ENCODE results near the gene DOCK1. TPM values are rescaled to one million over a fixed set of nuclear protein-coding genes. Genes with fewer than 3 reads are reported as not detected.

The DOCK1 gene
- total RNA-seq, 2 experiments from 2014 or later, result 0.13 TPM; not detected in 1

GRCh38 chr10:127036987-127037386, 131.8 kb downstream of the DOCK1 start:
- ChIA-PET POLR2A (no interaction called here), CTCF (no interaction called here)
- Mint-ChIP-seq H3K27me3 (no peaks in the 10 kb centered on the region), H3K9me3 (peaks cover 9% of the 10 kb centered on the region), H3K27ac (no peak overlapping the region), H3K36me3 (ENCODE audit: low read depth) (no peaks in the 10 kb centered on the region), H3K4me1 (no peaks in the 10 kb centered on the region), H3K4me3 (no peak overlapping the region)
- DNase-seq, result no peak

- POLR2A ChIA-PET, result no interaction called here
- no peak for DNase-seq
- H3K36me3 Mint-ChIP-seq (ENCODE audit: low read depth), result no peaks in the 10 kb centered on the region
- no peaks in the 10 kb centered on the region for H3K27me3 Mint-ChIP-seq
- peaks cover 8% of the 10 kb centered on the region for H3K9me3 Mint-ChIP-seq
- CTCF ChIA-PET, result no interaction called here
- H3K4me1 Mint-ChIP-seq, result no peaks in the 10 kb centered on the region
- no peak overlapping the region for H3K27ac Mint-ChIP-seq
- no peak overlapping the region for H3K4me3 Mint-ChIP-seq
Observed at GRCh38 chr10:127039435-127039834, 134.2 kb downstream of the DOCK1 start.

GRCh38 chr10:127040756-127041155, 135.5 kb downstream of the DOCK1 start:
- Mint-ChIP-seq H3K27me3 (no peaks in the 10 kb centered on the region), H3K9me3 (peaks cover 8% of the 10 kb centered on the region), H3K4me3 (no peak overlapping the region), H3K27ac (no peak overlapping the region), H3K36me3 (ENCODE audit: low read depth) (no peaks in the 10 kb centered on the region), H3K4me1 (no peaks in the 10 kb centered on the region)
- ChIA-PET POLR2A (no interaction called here), CTCF (no interaction called here)
- DNase-seq, result no peak

GRCh38 chr10:127041552-127041951, 136.3 kb downstream of the DOCK1 start:
- ChIA-PET CTCF (no interaction called here), POLR2A (no interaction called here)
- H3K27ac Mint-ChIP-seq, result no peak overlapping the region

GRCh38 chr10:127043301-127043700, 138.1 kb downstream of the DOCK1 start:
- H3K27ac Mint-ChIP-seq, result no peak overlapping the region
- no peak overlapping the region for H3K4me3 Mint-ChIP-seq
- CTCF ChIA-PET, result no interaction called here
- peaks cover 8% of the 10 kb centered on the region for H3K9me3 Mint-ChIP-seq
- no peaks in the 10 kb centered on the region for H3K27me3 Mint-ChIP-seq
- POLR2A ChIA-PET, result no interaction called here
- no peaks in the 10 kb centered on the region for H3K36me3 Mint-ChIP-seq (ENCODE audit: low read depth)
- no peak for DNase-seq
- no peaks in the 10 kb centered on the region for H3K4me1 Mint-ChIP-seq

More at GRCh38 chr10:127041552-127041951, 136.3 kb downstream of the DOCK1 start:
- no peak for DNase-seq
- no peaks in the 10 kb centered on the region for H3K4me1 Mint-ChIP-seq
- no peaks in the 10 kb centered on the region for H3K27me3 Mint-ChIP-seq
- H3K9me3 Mint-ChIP-seq, result peaks cover 8% of the 10 kb centered on the region
- H3K4me3 Mint-ChIP-seq, result no peak overlapping the region
- no peaks in the 10 kb centered on the region for H3K36me3 Mint-ChIP-seq (ENCODE audit: low read depth)

GRCh38 chr10:127044186-127044585, 139.0 kb downstream of the DOCK1 start:
- ChIA-PET POLR2A (no interaction called here), CTCF (no interaction called here)
- no peak for DNase-seq
- Mint-ChIP-seq H3K4me3 (no peak overlapping the region), H3K27me3 (no peaks in the 10 kb centered on the region), H3K36me3 (ENCODE audit: low read depth) (no peaks in the 10 kb centered on the region), H3K9me3 (peaks cover 8% of the 10 kb centered on the region), H3K4me1 (no peaks in the 10 kb centered on the region), H3K27ac (no peak overlapping the region)

GRCh38 chr10:127046975-127047877, 142.0 kb downstream of the DOCK1 start:
- H3K4me3 Mint-ChIP-seq, result no peak overlapping the region
- no peak overlapping the region for H3K27ac Mint-ChIP-seq
- no peaks in the 10 kb centered on the region for H3K36me3 Mint-ChIP-seq (ENCODE audit: low read depth)

GRCh38 chr10:127047878-127048238, 142.6 kb downstream of the DOCK1 start:
- no peak for DNase-seq
- Mint-ChIP-seq H3K4me3 (no peak overlapping the region), H3K9me3 (peaks cover 5% of the 10 kb centered on the region), H3K27ac (no peak overlapping the region), H3K4me1 (no peaks in the 10 kb centered on the region), H3K36me3 (ENCODE audit: low read depth) (no peaks in the 10 kb centered on the region), H3K27me3 (no peaks in the 10 kb centered on the region)
- CTCF ChIA-PET, result no interaction called here
- POLR2A ChIA-PET, result no interaction called here

More at GRCh38 chr10:127046975-127047877, 142.0 kb downstream of the DOCK1 start:
- no peak for DNase-seq
- ChIA-PET POLR2A (no interaction called here), CTCF (no interaction called here)
- Mint-ChIP-seq H3K9me3 (peaks cover 5% of the 10 kb centered on the region), H3K4me1 (no peaks in the 10 kb centered on the region), H3K27me3 (no peaks in the 10 kb centered on the region)

- H3K27ac Mint-ChIP-seq, result no peak overlapping the region
- no peak for DNase-seq
- H3K9me3 Mint-ChIP-seq, result peaks cover 5% of the 10 kb centered on the region
- H3K36me3 Mint-ChIP-seq (ENCODE audit: low read depth), result no peaks in the 10 kb centered on the region
- no peaks in the 10 kb centered on the region for H3K27me3 Mint-ChIP-seq
- no peak overlapping the region for H3K4me3 Mint-ChIP-seq
- CTCF ChIA-PET, result no interaction called here
- POLR2A ChIA-PET, result no interaction called here
- H3K4me1 Mint-ChIP-seq, result no peaks in the 10 kb centered on the region
Observed at GRCh38 chr10:127048630-127049029, 143.4 kb downstream of the DOCK1 start.

GRCh38 chr10:127052001-127052400, 146.8 kb downstream of the DOCK1 start:
- no peak overlapping the region for H3K27ac Mint-ChIP-seq
- ChIA-PET CTCF (no interaction called here), POLR2A (no interaction called here)
- no peak for DNase-seq
- H3K9me3 Mint-ChIP-seq, result peaks cover 1% of the 10 kb centered on the region
- no peaks in the 10 kb centered on the region for H3K4me1 Mint-ChIP-seq
- H3K4me3 Mint-ChIP-seq, result no peak overlapping the region
- H3K27me3 Mint-ChIP-seq, result no peaks in the 10 kb centered on the region
- H3K36me3 Mint-ChIP-seq (ENCODE audit: low read depth), result no peaks in the 10 kb centered on the region

- CTCF ChIA-PET, result no interaction called here
- Mint-ChIP-seq H3K4me1 (no peaks in the 10 kb centered on the region), H3K27ac (no peak overlapping the region), H3K36me3 (ENCODE audit: low read depth) (no peaks in the 10 kb centered on the region), H3K27me3 (no peaks in the 10 kb centered on the region), H3K4me3 (no peak overlapping the region), H3K9me3 (peaks cover 6% of the 10 kb centered on the region)
- no peak for DNase-seq
- POLR2A ChIA-PET, result no interaction called here
Observed at GRCh38 chr10:127055263-127055662, 150.0 kb downstream of the DOCK1 start.

GRCh38 chr10:127059314-127059713, 154.1 kb downstream of the DOCK1 start:
- H3K4me1 Mint-ChIP-seq, result no peaks in the 10 kb centered on the region
- H3K9me3 Mint-ChIP-seq, result peaks cover 7% of the 10 kb centered on the region
- H3K4me3 Mint-ChIP-seq, result no peak overlapping the region
- CTCF ChIA-PET, result no interaction called here
- no peaks in the 10 kb centered on the region for H3K36me3 Mint-ChIP-seq (ENCODE audit: low read depth)
- H3K27ac Mint-ChIP-seq, result no peak overlapping the region
- POLR2A ChIA-PET, result no interaction called here
- no peak for DNase-seq
- no peaks in the 10 kb centered on the region for H3K27me3 Mint-ChIP-seq

- H3K9me3 Mint-ChIP-seq, result peaks cover 11% of the 10 kb centered on the region
- ChIA-PET POLR2A (no interaction called here), CTCF (no interaction called here)
- no peaks in the 10 kb centered on the region for H3K36me3 Mint-ChIP-seq (ENCODE audit: low read depth)
- H3K27ac Mint-ChIP-seq, result no peak overlapping the region
- DNase-seq, result no peak
- H3K4me3 Mint-ChIP-seq, result no peak overlapping the region
- no peaks in the 10 kb centered on the region for H3K27me3 Mint-ChIP-seq
- H3K4me1 Mint-ChIP-seq, result no peaks in the 10 kb centered on the region
Observed at GRCh38 chr10:127063762-127064161, 158.5 kb downstream of the DOCK1 start.

- POLR2A ChIA-PET, result no interaction called here
- H3K9me3 Mint-ChIP-seq, result peaks cover 13% of the 10 kb centered on the region
- no peak overlapping the region for H3K27ac Mint-ChIP-seq
- DNase-seq, result no peak
- no peaks in the 10 kb centered on the region for H3K27me3 Mint-ChIP-seq
- CTCF ChIA-PET, result no interaction called here
- H3K4me3 Mint-ChIP-seq, result no peak overlapping the region
- no peaks in the 10 kb centered on the region for H3K36me3 Mint-ChIP-seq (ENCODE audit: low read depth)
- H3K4me1 Mint-ChIP-seq, result no peaks in the 10 kb centered on the region
Observed at GRCh38 chr10:127064474-127064873, 159.2 kb downstream of the DOCK1 start.
